Measurements from ENCODE around the gene FAM131B. TPM values are rescaled to one million over a fixed set of nuclear protein-coding genes. Genes with fewer than 3 reads are reported as not detected.

The FAM131B gene
- total and polyA plus RNA-seq, 9 of the 15 experiments (the other 6 are each of a cell fraction or from before 2014, with no cell fraction given): 0.03 to 0.04 TPM; not detected in 7

GRCh38 chr7:143390773-143391317, 28.3 kb upstream of the FAM131B start (continued):
- TF ChIP-seq SUPT5H (IDR thresholded peaks at IDR 0.05) (no peak), ZSCAN29 (IDR thresholded peaks at IDR 0.05) (no peak), MCM5 (IDR thresholded peaks at IDR 0.05; ENCODE audit: low read depth) (no peak), MBD1 (CRISPR knock-in tag; IDR thresholded peaks at IDR 0.05) (no peak)

GRCh38 chr7:143390104-143390772, 27.7 kb upstream of the FAM131B start:
- BruUV-seq (replicated peaks): no TSS peak
- POLR2A ChIA-PET: interaction anchor here (0.7 to 9.7 kb wide), 6 partner anchors 9 to 54 kb away, joined by 3 to 131 read pairs (median 3); partner anchors contain the start of genes EPHA1 and ZYX

More at GRCh38 chr7:143390104-143390772, 27.7 kb upstream of the FAM131B start:
- Histone ChIP-seq H3K9me1 (ENCODE audit: control insufficient read depth, insufficient read depth, low read length) (peaks cover 10% of the 10 kb centered on the region), H3K36me3 (ENCODE audit: control insufficient read depth, insufficient read depth, low read length) (peaks cover 58% of the 10 kb centered on the region; the same call in 2 of the 3 replicates), H3K4me1 (replicated peaks in 1 of 2; ENCODE audit: control insufficient read depth in 2 of 2, insufficient read depth in 2 of 2, low read length in 2 of 2) (peaks cover 0 to 28% of the 10 kb centered on the region in 2 experiments; a peak in 3 of 5 replicates), H3K79me2 (ENCODE audit: control insufficient read depth, insufficient read depth, low read length) (no peaks in the 10 kb centered on the region; the same call in 2 of the 3 replicates), H2AFZ (ENCODE audit: low read depth, low read length) (no peak overlapping the region), H3K9ac (ENCODE audit: insufficient read depth in 1 of 2, low read depth in 2 of 2, low read length in 2 of 2) (0 out of 4 replicates have a peak overlapping the region, but pooled peaks of 1 of the 2 experiments have one; percentile 42), H3K9me3 (replicated peaks; ENCODE audit: control insufficient read depth, insufficient read depth, low read depth, low read length) (no peaks in the 10 kb centered on the region), H4K20me1 (replicated peaks; ENCODE audit: control insufficient read depth, insufficient read depth, low read length) (peaks cover 28% of the 10 kb centered on the region), H3K4me3 (no peak overlapping the region), H3K27me3 (ENCODE audit: control insufficient read depth in 2 of 2, insufficient read depth in 2 of 2, low read length in 2 of 2) (peaks cover 5 to 19% of the 10 kb centered on the region in 2 experiments; a peak in 4 of 5 replicates), H3K27ac (ENCODE audit: extremely low read depth, low read depth, low read length) (no peak overlapping the region), H3K4me2 (ENCODE audit: insufficient read depth, low read length) (no peak overlapping the region)
- FAIRE-seq: no peak
- ATAC-seq: no peak
- CTCF ChIA-PET (ENCODE audit: low intra/inter-chr PET ratio): no interaction called here
- in situ Hi-C loops (cut with MboI): no loop called here
- TF ChIP-seq ZNF589 (CRISPR knock-in tag; IDR thresholded peaks at IDR 0.05; ENCODE audit: low read depth): no peak
- TF ChIP-seq ZBTB7A (IDR thresholded peaks at IDR 0.05; ENCODE audit: borderline replicate concordance, control insufficient read depth, low read depth, low read length): peak; percentile 27; the same call in 1 of the 2 replicates
- WGBS (ENCODE audit: insufficient coverage, low coverage, missing lambda C conversion rate): 87% methylated on average over 10 of the region's 10 CpGs
- intact Hi-C loops (cut with micrococcal nuclease): no loop called here
- no peak for DNase-seq (ENCODE audit: extremely low read depth in 1 of 4, low spot score in 3 of 4)
